Retinal pigment epithelial cell (primary cell): Measurements from ENCODE around the gene NOX5.

ENCODE experiments used
- DNase-seq: peaks from one replicate; pipeline ENCODE4 v3.0.0-alpha.2; 2010; ENCODE audit warnings: low read depth
- H3K4me3 ChIP-seq: 2 replicates; pipeline ENCODE4 v1.5.1; 2011; ENCODE audit warnings: mild to moderate bottlenecking, low read length, control low read depth, moderate library complexity
- CTCF ChIP-seq: conservative IDR thresholded peaks from 2 replicates; pipeline ENCODE4 v1.5.1; 2011; ENCODE audit warnings: low read depth, low read length, control low read depth, inconsistent platforms

NOX5 gene

GRCh38 chr15:69076756-69077155, 62.3 kb downstream of the NOX5 start:
- H3K4me3 ChIP-seq: no peak overlapping the region
- DNase-seq: no peak
- TF ChIP-seq CTCF: no peak

GRCh38 chr15:69078638-69079037, 64.1 kb downstream of the NOX5 start:
- H3K4me3 ChIP-seq: no peak overlapping the region
- no peak for TF ChIP-seq CTCF

GRCh38 chr15:69080295-69081248, 66.1 kb downstream of the NOX5 start:
- no peak for DNase-seq
- no peak for TF ChIP-seq CTCF
- no peak overlapping the region for H3K4me3 ChIP-seq

More at GRCh38 chr15:69078638-69079037, 64.1 kb downstream of the NOX5 start:
- DNase-seq: no peak

GRCh38 chr15:69081310-69082004, 67.0 kb downstream of the NOX5 start:
- H3K4me3 ChIP-seq: no peak overlapping the region
- no peak for TF ChIP-seq CTCF
- DNase-seq: no peak

GRCh38 chr15:69082021-69082502, 67.6 kb downstream of the NOX5 start:
- H3K4me3 ChIP-seq: no peak overlapping the region
- DNase-seq: no peak
- TF ChIP-seq CTCF: no peak

GRCh38 chr15:69082554-69082953, 68.1 kb downstream of the NOX5 start:
- H3K4me3 ChIP-seq: no peak overlapping the region
- no peak for DNase-seq
- TF ChIP-seq CTCF: no peak
